Mesodermal cell (in vitro differentiated cells): ENCODE data around the gene SNCG.
"Not testable (repeated sequence)": the region's sequence is repeated elsewhere in the genome, so short reads cannot be mapped to it uniquely, and the experiment has no call there.

Experiments used
- H3K27ac ChIP-seq: 2 replicates; pipeline ENCODE4 v1.7.0; 2013; ENCODE audit warnings: mild to moderate bottlenecking, low read depth, low read length, moderate library complexity; ENCODE audit not compliant: severe bottlenecking
- H3K36me3 ChIP-seq: 2 replicates; pipeline ENCODE4 v1.7.1; 2013; ENCODE audit warnings: mild to moderate bottlenecking, low read length, moderate library complexity; ENCODE audit not compliant: control insufficient read depth, insufficient read depth
- H3K4me1 ChIP-seq: one replicate; pipeline ENCODE4 v1.7.1; 2013; ENCODE audit warnings: mild to moderate bottlenecking, low read length; ENCODE audit not compliant: insufficient read depth, control insufficient read depth, poor library complexity, severe bottlenecking
- H3K4me3 ChIP-seq: 2 replicates; pipeline ENCODE4 v1.7.0; 2013; ENCODE audit warnings: low read length, control low read depth, mild to moderate bottlenecking; ENCODE audit not compliant: insufficient read depth, poor library complexity, severe bottlenecking; ENCODE audit errors: extremely low read depth
- H3K9me3 ChIP-seq: 2 replicates; pipeline ENCODE4 v1.7.1; 2013; ENCODE audit warnings: mild to moderate bottlenecking, low read length, moderate library complexity; ENCODE audit not compliant: control insufficient read depth
- WGBS, 2 experiments: methylation state at CpG; one replicate each; pipeline ENCODE4 v1.1.5; 2013; ENCODE audit warnings: missing lambda C conversion rate in 2 of 2; ENCODE audit not compliant: insufficient coverage in 2 of 2; 5-methylcytosine and 5-hydroxymethylcytosine counted together

SNCG gene

DNA sequence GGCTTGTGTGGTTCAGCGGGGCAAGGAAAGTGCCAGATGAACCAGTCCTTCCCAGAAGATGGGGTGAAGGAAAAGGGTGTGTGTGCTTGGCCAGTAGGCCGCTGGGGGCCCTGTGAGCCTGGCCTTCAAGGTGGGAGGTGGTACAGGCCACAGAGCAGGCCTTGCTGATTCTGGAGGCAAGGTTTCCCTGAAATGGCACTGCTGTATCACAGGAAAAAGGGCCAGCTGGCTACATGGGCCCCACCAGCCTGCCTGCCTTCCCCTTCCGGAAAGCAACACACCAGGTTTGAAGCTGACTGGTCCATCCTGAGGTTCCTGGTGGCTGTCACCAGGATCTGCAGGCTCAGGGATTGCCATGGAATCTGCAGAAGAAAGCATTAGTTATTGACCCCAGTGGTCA, 13.5 kb upstream of the SNCG start:
- no peak overlapping the region for H3K4me3 ChIP-seq
- WGBS, 2 experiments, result 100% methylated on average over 3 of the region's 3 CpGs
- no peak overlapping the region for H3K27ac ChIP-seq
- H3K9me3 ChIP-seq, result no peaks in the 10 kb centered on the region
- H3K4me1 ChIP-seq, result peaks cover 4% of the 10 kb centered on the region
- H3K36me3 ChIP-seq, result no peaks in the 10 kb centered on the region

DNA sequence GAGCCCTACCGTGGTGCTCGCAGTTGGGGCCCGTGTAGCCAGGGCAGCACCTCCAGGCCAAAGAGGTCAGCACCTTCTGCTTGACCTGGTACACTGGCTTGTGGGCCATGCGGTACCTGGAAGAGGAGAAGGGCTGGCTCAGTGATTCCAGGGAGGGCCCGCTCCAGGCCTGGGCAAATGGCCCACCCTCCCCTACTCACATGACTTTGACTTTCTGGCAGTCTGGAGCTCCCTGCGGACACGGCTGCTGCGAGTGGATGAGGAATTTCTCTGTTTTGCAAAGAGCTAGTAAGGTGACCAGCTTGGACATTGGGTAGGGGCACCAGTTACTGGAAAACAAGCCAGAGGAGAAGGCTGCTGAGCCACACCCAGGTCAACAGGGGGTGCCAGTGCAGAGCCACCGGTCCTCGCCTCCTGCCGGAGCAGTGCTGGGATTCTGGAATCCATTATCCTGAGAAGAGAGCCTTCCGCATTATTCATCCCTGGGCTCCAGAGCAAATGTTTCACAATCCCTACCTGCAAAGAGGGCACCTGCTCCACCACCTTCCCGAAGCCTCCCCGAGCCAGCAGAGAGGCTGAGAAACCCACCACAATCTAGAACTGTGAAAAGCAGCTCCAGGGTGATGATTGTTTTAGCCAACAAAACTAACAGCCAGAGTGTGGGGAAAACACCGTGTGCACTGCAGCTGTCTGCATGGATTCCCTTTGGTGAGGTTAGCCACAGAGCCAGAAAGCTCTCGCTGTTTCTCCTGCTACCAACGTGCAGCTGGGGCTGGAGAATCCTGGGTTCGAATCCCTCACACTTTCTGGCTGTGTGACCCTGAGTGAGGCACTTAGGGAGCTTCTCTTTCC, 12.8 kb upstream of the SNCG start:
- no peaks in the 10 kb centered on the region for H3K9me3 ChIP-seq
- no peak overlapping the region for H3K4me3 ChIP-seq
- 69 to 71% methylated on average over 13 to 15 of the region's 18 CpGs for WGBS, 2 experiments
- H3K4me1 ChIP-seq, result peaks cover 4% of the 10 kb centered on the region
- H3K27ac ChIP-seq, result no peak overlapping the region
- no peaks in the 10 kb centered on the region for H3K36me3 ChIP-seq

DNA sequence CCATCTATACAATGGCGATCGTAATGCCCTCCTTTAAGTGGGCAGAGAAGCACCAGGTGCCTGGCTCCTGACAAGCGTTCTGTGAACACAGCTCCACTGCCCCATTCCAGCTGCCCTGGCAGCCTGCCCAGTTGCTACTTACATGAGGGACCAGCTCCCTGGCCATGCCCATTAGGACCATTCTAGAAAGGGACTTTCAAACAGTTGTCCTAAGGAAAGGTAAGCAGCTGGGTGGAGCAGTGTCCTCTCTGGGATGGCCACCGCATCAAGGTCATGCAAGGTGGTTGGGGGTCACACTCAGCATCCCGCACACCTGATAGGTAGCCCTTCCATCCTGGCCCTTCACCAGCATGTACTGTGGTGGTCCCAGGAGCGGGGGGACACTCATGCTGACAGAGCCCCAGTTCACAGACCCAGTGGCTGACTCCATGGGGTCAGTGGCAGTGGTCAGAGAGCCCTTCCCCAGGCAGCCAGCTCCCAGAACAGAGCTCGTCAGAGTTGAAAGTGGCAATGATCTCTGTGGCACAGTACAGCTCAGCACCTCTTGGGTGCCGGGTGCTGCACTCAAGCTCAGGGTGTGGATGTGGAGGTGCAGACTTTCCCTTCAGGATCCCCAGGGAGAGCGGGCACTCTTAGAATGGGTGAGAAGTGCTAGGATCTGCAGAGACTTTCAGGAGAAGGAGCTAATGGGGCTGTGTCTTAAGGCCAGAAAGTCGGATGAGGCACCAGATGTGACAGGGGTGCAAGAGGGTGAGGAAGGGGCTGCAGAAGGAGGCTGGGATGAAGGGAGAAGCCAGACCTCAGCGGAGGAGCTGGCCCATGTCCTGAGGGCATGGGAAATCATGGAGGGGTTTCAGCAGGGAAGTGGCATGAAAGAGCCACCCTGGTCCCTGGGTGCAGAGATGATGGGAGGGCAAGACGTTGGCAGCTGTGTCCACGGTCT, 11.9 kb upstream of the SNCG start:
- H3K36me3 ChIP-seq, result no peaks in the 10 kb centered on the region
- H3K4me1 ChIP-seq, result peaks cover 4% of the 10 kb centered on the region
- WGBS, 2 experiments, result 90 to 92% methylated on average over 13 of the region's 13 CpGs
- H3K27ac ChIP-seq, result no peak overlapping the region
- peaks cover 3% of the 10 kb centered on the region for H3K9me3 ChIP-seq
- no peak overlapping the region for H3K4me3 ChIP-seq

DNA sequence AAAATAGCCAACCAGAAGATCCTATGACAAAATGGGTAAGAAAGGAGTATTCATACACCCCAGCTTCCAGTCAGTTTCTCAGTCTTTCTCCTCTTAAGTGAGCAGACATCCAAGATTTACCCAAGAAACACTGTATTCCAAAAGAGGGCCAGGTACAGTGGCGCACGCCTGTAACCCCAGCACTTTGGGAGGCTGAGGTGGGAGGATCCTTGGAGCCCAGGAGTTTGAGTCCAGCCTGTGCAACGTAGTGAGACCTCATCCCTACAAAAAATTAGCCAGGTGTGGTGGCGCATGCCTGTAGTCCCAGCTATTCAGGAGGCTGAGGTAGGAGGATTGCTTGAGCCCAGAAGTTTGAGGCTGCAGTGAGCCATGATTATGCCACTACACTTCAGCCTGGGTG, 10.6 kb upstream of the SNCG start:
- WGBS, 2 experiments, result 90 to 93% methylated on average over 3 to 4 of the region's 4 CpGs
- not testable (repeated sequence) for H3K36me3 ChIP-seq, H3K4me1 ChIP-seq, H3K4me3 ChIP-seq, H3K27ac ChIP-seq
- peaks cover 15% of the 10 kb centered on the region for H3K9me3 ChIP-seq

DNA sequence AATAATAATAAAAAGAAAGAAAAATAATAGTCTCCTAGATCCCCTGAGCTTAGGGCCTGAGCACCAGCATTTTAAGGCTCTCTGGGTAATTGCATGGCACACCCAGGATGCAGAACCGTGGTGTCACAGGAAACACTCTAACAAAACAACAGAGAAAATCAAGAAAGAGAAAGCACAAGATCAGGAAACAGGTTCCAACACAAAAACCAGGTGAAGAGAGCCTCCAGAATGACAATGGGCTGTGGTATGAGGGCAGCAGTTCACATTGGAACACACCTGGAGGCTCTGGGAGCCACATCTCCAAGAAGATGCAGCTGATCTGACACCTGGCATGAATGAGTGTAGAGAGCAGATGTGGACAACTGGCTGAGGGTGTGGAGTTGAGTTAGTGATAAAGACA, 8.1 kb upstream of the SNCG start:
- no peak overlapping the region for H3K27ac ChIP-seq
- H3K36me3 ChIP-seq, result peaks cover 4% of the 10 kb centered on the region
- peaks cover 15% of the 10 kb centered on the region for H3K4me1 ChIP-seq
- H3K4me3 ChIP-seq, result no peak overlapping the region
- 100% methylated on average over 1 of the region's 1 CpG; no CpG with 5 or more reads in 1 of the 2 experiments for WGBS, 2 experiments
- H3K9me3 ChIP-seq, result peaks cover 28% of the 10 kb centered on the region

DNA sequence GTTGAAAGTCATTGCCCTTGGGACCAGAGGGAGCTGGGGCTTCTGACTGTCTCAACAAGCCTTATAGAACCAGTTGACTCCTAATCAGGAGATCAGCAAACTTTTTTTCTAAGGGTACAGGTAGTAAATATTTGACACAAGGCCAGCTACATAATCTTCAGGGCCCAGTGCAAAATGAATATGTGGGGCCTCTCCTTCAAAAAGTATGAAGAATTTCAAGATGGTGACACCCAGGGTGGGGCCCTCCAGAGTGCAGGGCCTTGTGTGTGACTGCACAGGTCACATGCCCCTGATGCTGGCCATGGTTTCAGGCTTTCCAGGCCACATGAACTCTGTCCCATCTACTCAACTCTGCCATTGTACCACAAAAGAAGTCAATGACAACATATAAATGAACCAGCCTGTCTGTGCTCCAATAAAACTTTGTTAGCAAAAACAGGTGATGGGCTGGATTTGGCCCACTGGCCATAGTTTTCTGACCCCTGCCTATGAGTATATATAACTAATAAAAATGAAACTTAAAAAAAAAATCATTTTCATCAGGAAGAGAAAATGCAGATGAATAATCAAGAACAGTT, 7.1 kb upstream of the SNCG start:
- Histone ChIP-seq H3K9me3 (peaks cover 28% of the 10 kb centered on the region), H3K4me3 (no peak overlapping the region), H3K4me1 (peaks cover 24% of the 10 kb centered on the region), H3K27ac (no peak overlapping the region), H3K36me3 (peaks cover 4% of the 10 kb centered on the region)

DNA sequence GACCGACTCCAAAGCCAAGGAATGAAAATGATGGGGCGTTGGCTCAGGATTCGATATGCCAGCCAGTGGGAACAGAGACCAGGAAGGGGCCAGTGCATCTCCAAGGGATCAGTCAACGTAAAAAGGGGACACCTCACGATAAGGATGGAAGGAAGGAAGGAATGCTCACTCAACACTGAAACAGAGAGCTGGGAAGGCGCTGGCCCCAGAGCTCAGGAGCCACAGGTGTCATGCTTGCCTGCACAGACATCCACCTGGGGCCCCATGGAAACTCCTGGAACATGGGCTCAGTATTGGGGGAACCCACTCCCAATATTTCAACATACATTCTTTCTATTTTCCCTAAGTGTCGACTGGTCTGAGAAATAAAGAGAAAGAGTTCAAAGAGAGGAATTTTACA, 6.3 kb upstream of the SNCG start:
- WGBS, 2 experiments, result 93 to 95% methylated on average over 5 to 7 of the region's 7 CpGs
- no peak overlapping the region for H3K4me3 ChIP-seq
- H3K36me3 ChIP-seq, result peaks cover 4% of the 10 kb centered on the region
- H3K27ac ChIP-seq, result no peak overlapping the region
- H3K9me3 ChIP-seq, result peaks cover 28% of the 10 kb centered on the region
- peaks cover 27% of the 10 kb centered on the region for H3K4me1 ChIP-seq

DNA sequence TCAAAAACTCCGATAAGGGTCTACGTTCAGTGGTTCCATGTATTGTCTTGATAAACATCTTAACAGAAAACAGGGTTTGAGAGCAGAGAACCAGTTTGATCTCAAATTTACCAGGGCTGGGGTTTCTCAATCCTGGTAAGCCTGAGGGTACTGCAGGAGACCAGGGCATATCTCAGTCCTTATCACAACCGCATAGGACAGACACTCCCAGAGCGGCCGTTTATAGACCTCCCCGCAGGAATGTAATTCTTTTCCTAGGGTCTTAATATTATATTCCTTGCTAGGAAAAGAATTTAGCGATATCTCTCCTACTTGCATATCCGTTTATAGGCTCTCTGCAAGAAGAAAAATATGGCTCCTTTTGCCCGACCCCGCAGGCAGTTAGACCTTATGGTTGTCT, 5.7 kb upstream of the SNCG start:
- not testable (repeated sequence) for H3K36me3 ChIP-seq, H3K27ac ChIP-seq, H3K4me3 ChIP-seq
- WGBS, 2 experiments, result 97% methylated on average over 6 to 8 of the region's 10 CpGs
- H3K9me3 ChIP-seq, result peaks cover 28% of the 10 kb centered on the region
- peaks cover 30% of the 10 kb centered on the region for H3K4me1 ChIP-seq

DNA sequence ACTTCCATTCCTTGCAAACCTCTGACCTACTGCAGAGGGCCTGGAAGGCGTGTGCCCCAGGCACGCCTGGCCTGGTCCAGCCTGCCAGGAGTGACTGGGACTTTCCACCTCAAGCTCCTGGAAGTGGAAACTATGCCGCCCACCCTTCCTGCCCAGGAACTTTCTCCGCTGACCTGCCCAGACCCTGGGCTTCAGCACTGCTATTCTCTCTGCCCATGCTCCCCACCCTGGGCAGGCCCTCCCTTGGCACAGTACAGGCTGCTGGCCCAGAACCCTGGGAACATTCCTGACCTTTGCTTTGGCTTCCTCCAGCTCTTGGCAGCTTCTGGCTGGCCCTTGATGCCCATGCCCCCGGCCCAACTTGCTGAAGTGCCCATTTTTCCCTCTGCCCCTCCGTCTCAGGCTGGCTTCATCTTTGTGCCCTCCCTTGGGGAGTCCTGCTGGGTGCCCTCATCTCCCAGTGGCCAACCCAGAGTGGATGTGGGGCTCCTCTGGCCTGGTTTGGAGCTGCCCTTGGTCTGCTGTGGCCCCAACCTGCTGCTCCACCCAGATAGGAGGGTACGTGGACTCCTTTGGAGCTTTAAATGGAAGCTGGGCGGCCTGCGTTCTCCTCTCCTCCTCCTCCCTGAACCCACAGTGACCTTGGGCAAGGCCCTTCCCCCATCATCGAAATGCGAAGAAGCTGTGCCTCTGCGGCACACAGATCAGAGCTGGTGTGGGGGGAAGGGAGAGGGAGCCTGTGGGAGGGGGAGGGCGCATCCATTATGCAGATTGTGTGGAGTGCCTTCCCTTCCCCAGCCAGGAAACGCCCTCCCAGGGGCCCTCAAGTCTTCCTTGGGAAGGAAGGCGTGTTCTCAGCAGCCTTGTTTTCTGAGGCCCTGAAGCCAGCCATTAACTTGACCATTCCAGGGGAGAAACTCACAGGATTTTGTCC, 4.4 kb upstream of the SNCG start:
- 64 to 67% methylated on average over 6 to 9 of the region's 15 CpGs for WGBS, 2 experiments
- Histone ChIP-seq H3K27ac (peak overlapping the region; percentile 85), H3K36me3 (peaks cover 4% of the 10 kb centered on the region), H3K4me3 (peak overlapping the region; percentile 6), H3K4me1 (peaks cover 42% of the 10 kb centered on the region), H3K9me3 (peaks cover 28% of the 10 kb centered on the region)
